H9 (cell line): ENCODE measurements around the gene PTK7. TPM values are rescaled to one million over a fixed set of nuclear protein-coding genes. Genes with fewer than 3 reads are reported as not detected.

Experiments
- DNase-seq: peaks from one replicate; pipeline ENCODE4 v3.0.0-alpha.2; 2017
- H2AFZ ChIP-seq: one replicate; pipeline ENCODE4 v1.6.1; 2013; ENCODE audit warnings: mild to moderate bottlenecking, low read length, control low read depth, moderate library complexity
- H2AK5ac ChIP-seq: 2 replicates; pipeline ENCODE4 v1.6.1; 2013; ENCODE audit warnings: low read length, control low read depth, mixed read lengths; ENCODE audit not compliant: insufficient read length
- H2BK120ac ChIP-seq: one replicate; pipeline ENCODE4 v1.6.1; 2013; ENCODE audit warnings: low read depth, mild to moderate bottlenecking, low read length, control low read depth, inconsistent platforms; ENCODE audit not compliant: poor library complexity, severe bottlenecking
- H2BK12ac ChIP-seq: 2 replicates; pipeline ENCODE4 v1.6.1; 2013; ENCODE audit warnings: low read length, control low read depth, mixed read lengths, low read depth; ENCODE audit not compliant: insufficient read length
- H2BK15ac ChIP-seq: 2 replicates; pipeline ENCODE4 v1.6.1; 2013; ENCODE audit warnings: low read depth, low read length, control low read depth
- H2BK20ac ChIP-seq: one replicate; pipeline ENCODE4 v1.6.1; 2013; ENCODE audit warnings: low read depth, mild to moderate bottlenecking, low read length, control low read depth, inconsistent platforms; ENCODE audit not compliant: poor library complexity, severe bottlenecking
- H2BK5ac ChIP-seq: 2 replicates; pipeline ENCODE4 v1.6.1; 2013; ENCODE audit warnings: low read length, control low read depth, mixed read lengths; ENCODE audit not compliant: insufficient read length
- H3K14ac ChIP-seq: 2 replicates; pipeline ENCODE4 v1.6.1; 2013; ENCODE audit warnings: low read length, control low read depth; ENCODE audit not compliant: insufficient read depth
- H3K18ac ChIP-seq: 2 replicates; pipeline ENCODE4 v1.6.1; 2013; ENCODE audit warnings: low read depth, mild to moderate bottlenecking, mixed read lengths, low read length, control low read depth; ENCODE audit not compliant: insufficient read length
- H3K23ac ChIP-seq: 2 replicates; pipeline ENCODE4 v1.6.1; 2013; ENCODE audit warnings: low read length, control low read depth, mixed read lengths, low read depth; ENCODE audit not compliant: insufficient read length
- H3K23me2 ChIP-seq: 2 replicates; pipeline ENCODE4 v1.6.1; 2013; ENCODE audit warnings: low read depth, mild to moderate bottlenecking, mixed read lengths, low read length, control low read depth; ENCODE audit not compliant: insufficient read length, poor library complexity, severe bottlenecking
- H3K27ac ChIP-seq: 2 replicates; pipeline ENCODE4 v1.5.1; 2013; ENCODE audit warnings: low read length, control low read depth, mixed read lengths, low read depth; ENCODE audit not compliant: insufficient read length
- H3K27me3 ChIP-seq: 2 replicates; pipeline ENCODE4 v1.6.1; 2013; ENCODE audit warnings: low read length, control low read depth, inconsistent platforms; ENCODE audit not compliant: insufficient read depth
- H3K4ac ChIP-seq: 2 replicates; pipeline ENCODE4 v1.6.1; 2013; ENCODE audit warnings: low read depth, mild to moderate bottlenecking, control low read depth, inconsistent platforms, low read length, moderate library complexity
- H3K4me1 ChIP-seq: 2 replicates; pipeline ENCODE4 v1.6.1; 2013; ENCODE audit warnings: low read length, control low read depth, inconsistent platforms; ENCODE audit not compliant: insufficient read depth
- H3K4me2 ChIP-seq: 2 replicates; pipeline ENCODE4 v1.6.1; 2013; ENCODE audit warnings: low read length, control low read depth, mixed read lengths; ENCODE audit not compliant: insufficient read length, insufficient read depth
- H3K56ac ChIP-seq: 2 replicates; pipeline ENCODE4 v1.6.1; 2013; ENCODE audit warnings: low read depth, mild to moderate bottlenecking, mixed read lengths, low read length, control low read depth; ENCODE audit not compliant: insufficient read length
- H3K79me1 ChIP-seq: 2 replicates; pipeline ENCODE4 v1.6.1; 2013; ENCODE audit warnings: low read depth, mild to moderate bottlenecking, moderate library complexity, low read length, control low read depth, inconsistent platforms; ENCODE audit not compliant: insufficient read depth, poor library complexity, severe bottlenecking
- H3K79me2 ChIP-seq: 2 replicates; pipeline ENCODE4 v1.6.1; 2013; ENCODE audit warnings: low read length, control low read depth, inconsistent platforms; ENCODE audit not compliant: insufficient read depth
- H3K9ac ChIP-seq: 2 replicates; pipeline ENCODE4 v1.6.1; 2013; ENCODE audit warnings: low read length, control low read depth, mixed read lengths; ENCODE audit not compliant: insufficient read length; ENCODE audit errors: extremely low read depth
- H3K9me3 ChIP-seq: one replicate; pipeline ENCODE4 v1.6.1; 2013; ENCODE audit warnings: low read depth, low read length, inconsistent platforms; ENCODE audit not compliant: control insufficient read depth
- H3T11ph ChIP-seq: one replicate; pipeline ENCODE4 v1.6.1; 2013; ENCODE audit warnings: mild to moderate bottlenecking, low read length, control low read depth, inconsistent platforms
- H4K20me1 ChIP-seq: one replicate; pipeline ENCODE4 v1.6.1; 2013; ENCODE audit not compliant: control insufficient read depth, insufficient read length, insufficient read depth
- H4K5ac ChIP-seq: 2 replicates; pipeline ENCODE4 v1.6.1; 2013; ENCODE audit warnings: low read depth, mild to moderate bottlenecking, mixed read lengths, low read length, control low read depth; ENCODE audit not compliant: insufficient read length
- H4K8ac ChIP-seq: replicated peaks from 2 replicates; pipeline ENCODE4 v1.6.1; 2013; ENCODE audit warnings: low read length, control low read depth, mixed read lengths, low read depth; ENCODE audit not compliant: insufficient read length
- H4K91ac ChIP-seq: 2 replicates; pipeline ENCODE4 v1.6.1; 2013; ENCODE audit warnings: low read depth, mild to moderate bottlenecking, moderate library complexity, mixed read lengths, low read length, control low read depth; ENCODE audit not compliant: insufficient read length
- H3K27ac Mint-ChIP-seq, 3 experiments: 2 replicates in 2 of 3; 3 replicates in 1 of 3; pipeline ENCODE4 v1.8.0; 2020 to 2021; ENCODE audit warnings: mixed read lengths in 3 of 3, mild to moderate bottlenecking in 1 of 3, moderate library complexity in 1 of 3
- H3K27me3 Mint-ChIP-seq: 2 replicates; pipeline ENCODE4 v1.8.0; 2021; ENCODE audit warnings: low read depth, mild to moderate bottlenecking, moderate library complexity, mixed read lengths
- H3K36me3 Mint-ChIP-seq, 3 experiments: 2 replicates in 2 of 3; 3 replicates in 1 of 3; pipeline ENCODE4 v1.8.0; 2020 to 2021; ENCODE audit warnings: low read depth in 3 of 3, mixed read lengths in 3 of 3; ENCODE audit not compliant: insufficient read depth in 1 of 3
- H3K4me1 Mint-ChIP-seq, 2 experiments: 2 replicates each; pipeline ENCODE4 v1.8.0; 2020; ENCODE audit warnings: mixed read lengths in 2 of 2
- H3K4me3 Mint-ChIP-seq, 2 experiments: 2 replicates in 1 of 2; 3 replicates in 1 of 2; pipeline ENCODE4 v1.8.0; 2020 to 2021; ENCODE audit warnings: mild to moderate bottlenecking in 2 of 2, mixed read lengths in 2 of 2, moderate library complexity in 1 of 2
- H3K9me3 Mint-ChIP-seq, 2 experiments: 2 replicates in 1 of 2; 3 replicates in 1 of 2; pipeline ENCODE4 v1.8.0; 2020; ENCODE audit warnings: mild to moderate bottlenecking in 2 of 2, mixed read lengths in 2 of 2, moderate library complexity in 1 of 2
- CTCF ChIP-seq: fragments of 200-600 bp; sonication (generic); conservative IDR thresholded peaks from 3 replicates; pipeline ENCODE4 v1.8.0; 2021; ENCODE audit warnings: antibody characterized with exemption, mild to moderate bottlenecking
- WGBS: extraction: QIAGEN DNeasy Blood & Tissue Kit; methylation state at CpG from one replicate; pipeline ENCODE4 v1.1.7; 2013; ENCODE audit warnings: missing lambda C conversion rate, low lambda C conversion rate, mixed read lengths; ENCODE audit not compliant: insufficient read length; ENCODE audit errors: extremely low coverage; 5-methylcytosine and 5-hydroxymethylcytosine counted together
- total RNA-seq: library from RNA; stranded (reverse); gene quantifications from 2 replicates; pipeline ENCODE4 v1.2.1, GENCODE V29; 2021

Gene PTK7
- total RNA-seq, 1 experiment from 2014 or later, result 128 TPM

GRCh38 chr6:43060034-43060754 lies 15.9 kb upstream of the PTK7 start:
- H3K9ac ChIP-seq, result peak overlapping the region; percentile 49

More at GRCh38 chr6:43060034-43060754, 15.9 kb upstream of the PTK7 start:
- H4K91ac ChIP-seq, result no peak overlapping the region
- H2BK120ac ChIP-seq, result no peak overlapping the region
- H4K5ac ChIP-seq, result no peak overlapping the region
- no peak overlapping the region for H3T11ph ChIP-seq
- H3K23ac ChIP-seq, result no peak overlapping the region
- H3K14ac ChIP-seq, result no peak overlapping the region
- peak overlapping the region; percentile 74 for H3K4me2 ChIP-seq
- peak overlapping the region; percentile 93 to 96 for H3K4me3 Mint-ChIP-seq
- no peak overlapping the region for H3K56ac ChIP-seq
- H3K27me3 Mint-ChIP-seq, result no peaks in the 10 kb centered on the region
- H3K27ac ChIP-seq, result no peak overlapping the region
- peaks cover 10% of the 10 kb centered on the region; the same call in 1 of the 2 replicates for H3K79me2 ChIP-seq
- H3K4me1 Mint-ChIP-seq, result peaks cover 20 to 22% of the 10 kb centered on the region in 2 experiments
- no peaks in the 10 kb centered on the region for H3K9me3 ChIP-seq
- H2AFZ ChIP-seq, result no peak overlapping the region
- H2AK5ac ChIP-seq, result no peak overlapping the region
- no peak for TF ChIP-seq CTCF
- no peak for DNase-seq
- no peak overlapping the region for H2BK5ac ChIP-seq
- no peak overlapping the region for H2BK15ac ChIP-seq
- H2BK20ac ChIP-seq, result no peak overlapping the region
- no peaks in the 10 kb centered on the region for H3K9me3 Mint-ChIP-seq
- H3K36me3 Mint-ChIP-seq, result peaks cover 15 to 39% (median 24%) of the 10 kb centered on the region in 3 experiments
- WGBS, result no CpG with 5 or more reads among the region's 15 CpGs
- H3K27me3 ChIP-seq, result no peaks in the 10 kb centered on the region
- H3K23me2 ChIP-seq, result no peaks in the 10 kb centered on the region
- H3K27ac Mint-ChIP-seq, result peak overlapping the region; percentile 99 to 100 (median 99)
- peak overlapping the region; percentile 36 for H3K18ac ChIP-seq
- H3K4ac ChIP-seq, result no peak overlapping the region
- H4K20me1 ChIP-seq, result no peaks in the 10 kb centered on the region
- H2BK12ac ChIP-seq, result no peak overlapping the region
- peaks cover 3% of the 10 kb centered on the region for H3K79me1 ChIP-seq
- H3K4me1 ChIP-seq, result 0 out of 2 replicates have a peak, but pooled peaks cover 4% of the 10 kb centered on the region
- H4K8ac ChIP-seq, result no peak overlapping the region
